ENCODE results near the gene CACNA1G.

The CACNA1G gene

GRCh38 chr17:50618300-50618699 is 57.8 kb downstream of the CACNA1G start:
- no peak for DNase-seq

- no peak for DNase-seq
These were observed 58.4 kb downstream of the CACNA1G start for GRCh38 chr17:50618941-50619340.

GRCh38 chr17:50619489-50619888 is 59.0 kb downstream of the CACNA1G start:
- no peak for DNase-seq

- no peak for DNase-seq
These were observed 59.7 kb downstream of the CACNA1G start for GRCh38 chr17:50620237-50620636.

GRCh38 chr17:50620858-50621257 is 60.3 kb downstream of the CACNA1G start:
- no peak for DNase-seq

GRCh38 chr17:50621574-50622031 is 61.1 kb downstream of the CACNA1G start:
- DNase-seq, result no peak

GRCh38 chr17:50624321-50624934 is 63.9 kb downstream of the CACNA1G start:
- DNase-seq, result no peak

GRCh38 chr17:50625032-50625871 is 64.7 kb downstream of the CACNA1G start:
- DNase-seq, result no peak

- DNase-seq, result peak; percentile 67 to 78
These were observed 65.6 kb downstream of the CACNA1G start for GRCh38 chr17:50626037-50626574.

GRCh38 chr17:50627036-50627781 is 66.7 kb downstream of the CACNA1G start:
- no peak for DNase-seq

GRCh38 chr17:50627782-50628601 is 67.5 kb downstream of the CACNA1G start:
- no peak for DNase-seq

- DNase-seq, result no peak
These were observed 69.4 kb downstream of the CACNA1G start for GRCh38 chr17:50629902-50630301.

- peak; percentile 70 to 77 for DNase-seq
These were observed 70.1 kb downstream of the CACNA1G start for GRCh38 chr17:50630524-50631194.

- no peak for DNase-seq
These were observed 70.8 kb downstream of the CACNA1G start for GRCh38 chr17:50631195-50631907.

GRCh38 chr17:50631908-50632571 is 71.5 kb downstream of the CACNA1G start:
- no peak for DNase-seq

- no peak for DNase-seq
These were observed 72.1 kb downstream of the CACNA1G start for GRCh38 chr17:50632637-50633036.

GRCh38 chr17:50633683-50634082 is 73.2 kb downstream of the CACNA1G start:
- no peak for DNase-seq

GRCh38 chr17:50634224-50634914 is 73.9 kb downstream of the CACNA1G start, which contains the start of gene ABCC3:
Gene ABCC3 (plus strand): TSS chr17:50634881. CDS start chr17:50634937, 56 bp downstream.
- DNase-seq, result no peak

GRCh38 chr17:50634915-50635731 is 74.6 kb downstream of the CACNA1G start:
- no peak for DNase-seq

Measured in activated T-cell treated with anti-CD3 and anti-CD28 coated beads, Interleukin-2, amount 50 U/mL, for 48 hours (primary cell).